SK-N-SH treated with all-trans-retinoic acid at 6 μM for 48 hours (cell line): ENCODE measurements around the gene AP3D1.

Source experiments
- ATAC-seq: fragments of 200-7000 bp; cut with Tn5 transposase; 3 replicates; pipeline ENCODE4 v1.9.1; 2020; ENCODE audit warnings: mild to moderate bottlenecking, moderate library complexity
- ARNTL ChIP-seq: fragments of 450-650 bp; formaldehyde crosslinking; IDR thresholded peaks from 2 replicates; pipeline ENCODE4 v1.5.0; 2020; ENCODE audit warnings: low read depth, mild to moderate bottlenecking, moderate library complexity, borderline replicate concordance
- CREB5 ChIP-seq: fragments of 250-450 bp; sonication (Bioruptor Pico); IDR thresholded peaks from 2 replicates; pipeline ENCODE4 v1.5.1; 2020; ENCODE audit warnings: low read depth, mild to moderate bottlenecking, moderate library complexity
- CSDC2 ChIP-seq: fragments of 250-450 bp; sonication (Bioruptor Pico); IDR thresholded peaks from 2 replicates; pipeline ENCODE4 v1.5.0; 2020; ENCODE audit warnings: mild to moderate bottlenecking, moderate library complexity
- CSRNP3 ChIP-seq: fragments of 250-450 bp; sonication (Bioruptor Pico); IDR thresholded peaks from 2 replicates; pipeline ENCODE4 v1.5.1; 2021; ENCODE audit warnings: mild to moderate bottlenecking, moderate library complexity
- ESRRG ChIP-seq: fragments of 250-450 bp; sonication (Bioruptor Pico); IDR thresholded peaks from 2 replicates; pipeline ENCODE4 v1.6.1; 2021; ENCODE audit warnings: mild to moderate bottlenecking
- ISL1 ChIP-seq: fragments of 250-450 bp; sonication (Bioruptor Pico); IDR thresholded peaks from 2 replicates; pipeline ENCODE4 v2.1.2; 2022; ENCODE audit warnings: mild to moderate bottlenecking, moderate library complexity
- OSR1 ChIP-seq: fragments of 250-450 bp; sonication (Bioruptor Pico); IDR thresholded peaks from 2 replicates; pipeline ENCODE4 v1.8.0; 2022; ENCODE audit warnings: moderate library complexity, mild to moderate bottlenecking, inconsistent platforms
- PATZ1 ChIP-seq: fragments of 250-450 bp; sonication (Bioruptor Pico); IDR thresholded peaks from 2 replicates; pipeline ENCODE4 v1.8.0; 2020; ENCODE audit warnings: mild to moderate bottlenecking, moderate library complexity, borderline replicate concordance
- PPARA ChIP-seq: fragments of 250-450 bp; sonication (Bioruptor Pico); IDR thresholded peaks from 2 replicates; pipeline ENCODE4 v1.5.0; 2020; ENCODE audit warnings: mild to moderate bottlenecking, borderline replicate concordance
- RARB ChIP-seq: fragments of 250-450 bp; sonication (Bioruptor Pico); IDR thresholded peaks from 2 replicates; pipeline ENCODE4 v1.8.0; 2021; ENCODE audit warnings: mild to moderate bottlenecking, moderate library complexity
- SNAI2 ChIP-seq: fragments of 250-450 bp; sonication (Bioruptor Pico); IDR thresholded peaks from 2 replicates; pipeline ENCODE4 v1.5.0; 2020; ENCODE audit warnings: mild to moderate bottlenecking, moderate library complexity
- TCF4 ChIP-seq: fragments of 250-450 bp; sonication (Bioruptor Pico); IDR thresholded peaks from 2 replicates; pipeline ENCODE4 v1.8.0; 2021; ENCODE audit warnings: mild to moderate bottlenecking, moderate library complexity, borderline replicate concordance
- TOX ChIP-seq: fragments of 250-450 bp; sonication (Bioruptor Pico); IDR thresholded peaks from 2 replicates; pipeline ENCODE4 v1.8.0; 2021; ENCODE audit warnings: mild to moderate bottlenecking, moderate library complexity, borderline replicate concordance
- TSHZ2 ChIP-seq: fragments of 250-450 bp; sonication (Bioruptor Pico); IDR thresholded peaks from 2 replicates; pipeline ENCODE4 v1.5.0; 2020; ENCODE audit warnings: mild to moderate bottlenecking, moderate library complexity
- ZC3H10 ChIP-seq: fragments of 250-450 bp; sonication (Bioruptor Pico); IDR thresholded peaks from 2 replicates; pipeline ENCODE4 v1.5.1; 2021; ENCODE audit warnings: mild to moderate bottlenecking, moderate library complexity
- ZFP3 ChIP-seq: fragments of 250-450 bp; sonication (Bioruptor Pico); IDR thresholded peaks from 2 replicates; pipeline ENCODE4 v1.5.0; 2020; ENCODE audit warnings: mild to moderate bottlenecking, moderate library complexity
- ZFP30 ChIP-seq: fragments of 450-650 bp; formaldehyde crosslinking; IDR thresholded peaks from 2 replicates; pipeline ENCODE4 v1.5.0; 2022; ENCODE audit warnings: mild to moderate bottlenecking, moderate library complexity
- ZNF565 ChIP-seq: fragments of 450-650 bp; formaldehyde crosslinking; conservative IDR thresholded peaks from 2 replicates; pipeline ENCODE4 v1.5.0; 2020; ENCODE audit warnings: low read depth, mild to moderate bottlenecking, moderate library complexity
- ZNF70 ChIP-seq: fragments of 450-650 bp; formaldehyde crosslinking; IDR thresholded peaks from 2 replicates; pipeline ENCODE4 v1.5.0; 2020; ENCODE audit warnings: mild to moderate bottlenecking, moderate library complexity

Gene AP3D1

GRCh38 chr19:2077398-2077797, 74.0 kb downstream of the AP3D1 start:
- TF ChIP-seq CSRNP3 (CRISPR knock-in tag): no peak
- no peak for TF ChIP-seq TSHZ2 (CRISPR knock-in tag)
- TF ChIP-seq TOX (CRISPR knock-in tag): no peak
- TF ChIP-seq ZFP30 (CRISPR knock-in tag): no peak
- no peak for TF ChIP-seq ZNF565 (CRISPR knock-in tag)
- TF ChIP-seq ZC3H10 (CRISPR knock-in tag): no peak
- no peak for TF ChIP-seq ZFP3 (CRISPR knock-in tag)
- TF ChIP-seq OSR1 (CRISPR knock-in tag): no peak
- TF ChIP-seq CSDC2 (CRISPR knock-in tag): no peak
- no peak for ATAC-seq

- TF ChIP-seq ZFP3 (CRISPR knock-in tag) (no peak), ZC3H10 (CRISPR knock-in tag) (no peak), ARNTL (CRISPR knock-in tag) (no peak), ZFP30 (CRISPR knock-in tag) (no peak), ESRRG (no peak), OSR1 (CRISPR knock-in tag) (no peak), SNAI2 (CRISPR knock-in tag) (no peak), CSRNP3 (CRISPR knock-in tag) (no peak), CREB5 (CRISPR knock-in tag) (no peak), ZNF70 (CRISPR knock-in tag) (no peak), ZNF565 (CRISPR knock-in tag) (no peak)
- ATAC-seq: no peak
These were observed 74.8 kb downstream of the AP3D1 start for GRCh38 chr19:2076526-2076944.

GRCh38 chr19:2072757-2073551, 78.4 kb downstream of the AP3D1 start:
- no peak for TF ChIP-seq CREB5 (CRISPR knock-in tag)
- TF ChIP-seq RARB (CRISPR knock-in tag): no peak
- TF ChIP-seq ARNTL (CRISPR knock-in tag): no peak
- no peak for TF ChIP-seq PPARA
- TF ChIP-seq CSDC2 (CRISPR knock-in tag): no peak
- no peak for TF ChIP-seq TCF4
- no peak for TF ChIP-seq ISL1 (CRISPR knock-in tag)
- TF ChIP-seq PATZ1: no peak
- no peak for TF ChIP-seq CSRNP3 (CRISPR knock-in tag)
- no peak for ATAC-seq
